OCI-LY7 (cell line): ENCODE measurements around the gene IQSEC1. TPM values are rescaled to one million over a fixed set of nuclear protein-coding genes. Genes with fewer than 3 reads are reported as not detected.

Experiments
- BruUV-seq: library from RNA; stranded (reverse); fragments of 400-500 nt; replicated peaks from 2 replicates; lab custom pipeline; 2021; lab: Mats Ljungman, UMichigan
- CTCF ChIA-PET: fragments of 300-600 bp; sonication (Branson Sonifier 250); formaldehyde crosslinking; loops from one replicate; lab custom pipeline; 2022; ENCODE audit warnings: antibody characterized with exemption; ENCODE audit not compliant: unreplicated experiment; lab: Charles Lee
- POLR2A ChIA-PET: fragments of 300-600 bp; sonication (Branson Sonifier 250); formaldehyde crosslinking; loops from one replicate; lab custom pipeline; 2022; ENCODE audit warnings: antibody characterized with exemption; lab: Charles Lee
- DNase-seq: peaks from one replicate; pipeline ENCODE4 v3.0.0-alpha.2; 2015; ENCODE audit warnings: low spot score
- H2AFZ ChIP-seq: fragments of 200-600 bp; sonication (generic), shearing (Covaris generic); 2 replicates; pipeline ENCODE4 v1.6.1; 2014; ENCODE audit warnings: mild to moderate bottlenecking, antibody characterized with exemption, low read length, moderate library complexity
- H3K27ac ChIP-seq: fragments of 200-600 bp; sonication (generic); 2 replicates; pipeline ENCODE4 v1.5.1; 2014; ENCODE audit warnings: mixed run types, low read depth, mild to moderate bottlenecking, moderate library complexity, low read length, inconsistent platforms; ENCODE audit not compliant: poor library complexity, severe bottlenecking
- H3K36me3 ChIP-seq: fragments of 200-600 bp; sonication (generic); 2 replicates; pipeline ENCODE4 v1.6.1; 2014; ENCODE audit warnings: mild to moderate bottlenecking, antibody characterized with exemption, low read length, moderate library complexity, mixed read lengths; ENCODE audit not compliant: insufficient read depth
- H3K4me1 ChIP-seq: fragments of 200-600 bp; sonication (generic); 2 replicates; pipeline ENCODE4 v1.5.1; 2014; ENCODE audit warnings: mild to moderate bottlenecking, low read length; ENCODE audit not compliant: insufficient read depth, poor library complexity, severe bottlenecking
- H3K4me2 ChIP-seq: fragments of 200-600 bp; sonication (generic); 2 replicates; pipeline ENCODE4 v1.6.1; 2014; ENCODE audit warnings: mild to moderate bottlenecking, low read length
- H3K4me3 ChIP-seq: fragments of 200-600 bp; sonication (generic); 2 replicates; pipeline ENCODE4 v1.5.1; 2014; ENCODE audit warnings: mild to moderate bottlenecking, low read depth, low read length; ENCODE audit not compliant: poor library complexity, severe bottlenecking
- H3K79me2 ChIP-seq: fragments of 200-600 bp; sonication (generic); 2 replicates; pipeline ENCODE4 v1.6.1; 2016; ENCODE audit warnings: low read depth, mild to moderate bottlenecking, low read length, moderate library complexity, mixed read lengths; ENCODE audit not compliant: insufficient read depth
- H3K9me2 ChIP-seq: fragments of 200-600 bp; sonication (generic); 2 replicates; pipeline ENCODE4 v1.6.1; 2016; ENCODE audit warnings: mild to moderate bottlenecking, low read length, mixed read lengths; ENCODE audit not compliant: insufficient read depth
- H3K9me3 ChIP-seq: fragments of 200-600 bp; sonication (generic); 2 replicates; pipeline ENCODE4 v1.6.1; 2014; ENCODE audit warnings: mild to moderate bottlenecking, mixed run types, low read length, mixed read lengths
- H4K20me1 ChIP-seq: fragments of 200-600 bp; sonication (generic); 2 replicates; pipeline ENCODE4 v1.6.1; 2014; ENCODE audit warnings: mild to moderate bottlenecking, antibody characterized with exemption, low read length, moderate library complexity, mixed read lengths; ENCODE audit not compliant: insufficient read depth
- EZH2phosphoT487 ChIP-seq: fragments of 200-600 bp; sonication (generic); IDR thresholded peaks from 2 replicates; pipeline ENCODE4 v1.6.1; 2018; ENCODE audit warnings: low read depth, borderline replicate concordance, mild to moderate bottlenecking, mixed run types, antibody characterized with exemption, low read length, moderate library complexity, mixed read lengths
- intact Hi-C: fragments of 100-400 bp; cut with micrococcal nuclease; formaldehyde crosslinking; loops from one replicate; pipeline ENCODE4 v1.10.0; 2022; ENCODE audit not compliant: unreplicated experiment
- total RNA-seq, 2 experiments: library from RNA; depleted of rRNA in 1 of 2; stranded (reverse); fragments of >200 nt in 1 of 2; shearing (Covaris generic) in 1 of 2; gene quantifications; 2 replicates each; pipeline ENCODE4 v1.2.3, GENCODE V29; 2014 to 2022
- TF ChIP-seq, protein P1 (sequence below): fragments of 200-600 bp; sonication (generic); conservative IDR thresholded peaks from 2 replicates; pipeline ENCODE4 v1.5.1; 2014; ENCODE audit warnings: mild to moderate bottlenecking, antibody characterized with exemption, low read length, moderate library complexity, mixed read lengths

Gene IQSEC1
- total RNA-seq, 2 experiments from 2014 or later: 25.2 to 70.1 TPM

DNA sequence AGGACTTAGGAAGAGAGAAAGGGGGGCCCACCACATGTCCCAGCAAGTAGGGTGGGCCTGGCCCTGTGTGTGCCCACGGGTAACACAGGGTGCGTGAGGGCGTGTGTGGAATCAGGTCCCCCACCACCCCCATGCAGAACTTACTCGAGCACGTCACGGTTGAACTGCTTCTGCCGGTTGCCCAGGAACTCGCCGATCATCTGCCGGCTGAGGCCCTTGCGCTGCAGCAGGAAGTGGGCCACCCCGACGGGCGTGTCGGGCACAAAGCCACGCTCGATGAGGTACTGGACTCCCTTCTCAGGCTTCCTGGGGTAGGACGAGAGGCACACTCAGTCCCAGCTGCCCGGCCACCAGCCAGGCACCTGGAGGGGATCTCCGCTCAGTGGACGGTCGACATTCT lies 148.8 kb downstream of the IQSEC1 start:
- intact Hi-C loops: no loop called here
- ChIA-PET POLR2A (no interaction called here), CTCF (no interaction called here)
- Histone ChIP-seq H3K9me2 (no peaks in the 10 kb centered on the region), H3K4me3 (no peak overlapping the region), H3K9me3 (no peaks in the 10 kb centered on the region), H3K79me2 (no peaks in the 10 kb centered on the region), H3K27ac (peak overlapping the region; percentile 18), H2AFZ (no peak overlapping the region), H3K36me3 (peaks cover 73% of the 10 kb centered on the region), H4K20me1 (no peaks in the 10 kb centered on the region), H3K4me2 (peak overlapping the region; percentile 45), H3K4me1 (peaks cover 16% of the 10 kb centered on the region)
- peak; percentile 73 for DNase-seq
- no peak for TF ChIP-seq EZH2phosphoT487
- TF ChIP-seq, protein P1, sequence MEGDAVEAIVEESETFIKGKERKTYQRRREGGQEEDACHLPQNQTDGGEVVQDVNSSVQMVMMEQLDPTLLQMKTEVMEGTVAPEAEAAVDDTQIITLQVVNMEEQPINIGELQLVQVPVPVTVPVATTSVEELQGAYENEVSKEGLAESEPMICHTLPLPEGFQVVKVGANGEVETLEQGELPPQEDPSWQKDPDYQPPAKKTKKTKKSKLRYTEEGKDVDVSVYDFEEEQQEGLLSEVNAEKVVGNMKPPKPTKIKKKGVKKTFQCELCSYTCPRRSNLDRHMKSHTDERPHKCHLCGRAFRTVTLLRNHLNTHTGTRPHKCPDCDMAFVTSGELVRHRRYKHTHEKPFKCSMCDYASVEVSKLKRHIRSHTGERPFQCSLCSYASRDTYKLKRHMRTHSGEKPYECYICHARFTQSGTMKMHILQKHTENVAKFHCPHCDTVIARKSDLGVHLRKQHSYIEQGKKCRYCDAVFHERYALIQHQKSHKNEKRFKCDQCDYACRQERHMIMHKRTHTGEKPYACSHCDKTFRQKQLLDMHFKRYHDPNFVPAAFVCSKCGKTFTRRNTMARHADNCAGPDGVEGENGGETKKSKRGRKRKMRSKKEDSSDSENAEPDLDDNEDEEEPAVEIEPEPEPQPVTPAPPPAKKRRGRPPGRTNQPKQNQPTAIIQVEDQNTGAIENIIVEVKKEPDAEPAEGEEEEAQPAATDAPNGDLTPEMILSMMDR: no peak
- no TSS peak for BruUV-seq

DNA sequence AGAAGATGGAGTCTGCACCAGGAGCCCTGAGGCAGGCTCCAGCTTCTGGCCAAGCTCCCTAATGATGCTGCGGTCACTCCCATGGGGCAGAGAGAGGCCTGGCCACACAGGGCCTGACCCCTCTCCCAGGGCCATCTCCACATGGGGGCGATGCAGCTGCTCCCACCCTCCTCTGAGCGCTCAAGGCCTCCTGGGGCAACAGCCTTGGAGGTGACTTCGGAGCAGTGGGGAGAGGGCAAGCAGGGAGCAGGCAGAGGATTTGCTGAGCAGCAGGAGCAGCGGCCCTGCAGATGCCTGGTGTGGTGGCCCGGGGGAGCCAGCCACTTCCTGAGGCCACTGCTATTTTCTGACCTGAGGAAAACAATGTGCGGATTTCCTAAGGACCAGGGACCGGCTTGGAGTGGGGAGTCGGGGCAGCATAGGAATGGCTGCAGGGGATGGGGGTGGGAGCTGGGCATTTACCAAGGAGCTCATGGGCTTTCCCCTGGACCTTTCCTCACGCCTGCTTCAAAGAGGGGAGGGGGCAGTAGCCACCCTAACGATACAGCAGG lies 150.3 kb downstream of the IQSEC1 start:
- Histone ChIP-seq H3K4me1 (peaks cover 16% of the 10 kb centered on the region), H3K9me2 (no peaks in the 10 kb centered on the region), H3K4me3 (no peak overlapping the region), H3K79me2 (no peaks in the 10 kb centered on the region), H3K27ac (no peak overlapping the region), H4K20me1 (no peaks in the 10 kb centered on the region), H2AFZ (no peak overlapping the region), H3K36me3 (peaks cover 81% of the 10 kb centered on the region), H3K4me2 (no peak overlapping the region), H3K9me3 (no peaks in the 10 kb centered on the region)
- ChIA-PET POLR2A (no interaction called here), CTCF (interaction anchor here (0.6 kb wide), 1 partner anchor 126 kb away, joined by 3 read pairs; no protein-coding TSS in a partner anchor)
- DNase-seq: no peak
- no TSS peak for BruUV-seq
- intact Hi-C loops: no loop called here
- TF ChIP-seq, protein P1: no peak
- no peak for TF ChIP-seq EZH2phosphoT487

DNA sequence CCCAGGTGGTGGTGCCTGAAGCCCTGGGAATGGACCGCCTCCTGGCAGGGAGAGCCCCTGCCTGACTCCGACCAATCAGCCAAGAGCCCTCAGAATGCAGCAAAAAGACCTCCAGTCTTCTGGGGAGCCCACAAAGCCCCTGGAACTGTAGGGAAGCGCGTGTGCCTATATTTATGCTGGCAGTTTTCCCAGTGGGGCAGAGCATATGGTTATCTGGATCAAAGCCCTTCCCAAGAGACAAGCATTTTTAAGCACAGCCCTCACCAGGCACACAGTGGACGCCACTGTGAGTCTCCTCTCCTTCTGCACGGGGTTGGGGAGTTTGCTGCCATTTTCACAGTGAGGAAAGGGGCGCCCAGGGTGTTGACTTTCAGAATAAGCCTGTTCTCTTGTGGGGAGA lies 150.9 kb downstream of the IQSEC1 start:
- Histone ChIP-seq H2AFZ (no peak overlapping the region), H3K4me1 (peaks cover 16% of the 10 kb centered on the region), H3K79me2 (no peaks in the 10 kb centered on the region), H3K4me3 (no peak overlapping the region), H3K4me2 (no peak overlapping the region), H3K36me3 (peaks cover 83% of the 10 kb centered on the region), H3K9me2 (no peaks in the 10 kb centered on the region), H3K9me3 (no peaks in the 10 kb centered on the region), H3K27ac (no peak overlapping the region), H4K20me1 (no peaks in the 10 kb centered on the region)
- intact Hi-C loops: no loop called here
- DNase-seq: no peak
- BruUV-seq: no TSS peak
- TF ChIP-seq EZH2phosphoT487: no peak
- TF ChIP-seq, protein P1: no peak
- POLR2A ChIA-PET: no interaction called here
- CTCF ChIA-PET: no interaction called here
